ENCODE results near the gene SPHK2. TPM values are rescaled to one million over a fixed set of nuclear protein-coding genes. Genes with fewer than 3 reads are reported as not detected.

The SPHK2 gene
- total RNA-seq, 1 experiment from 2014 or later, result 19.9 TPM

- no TSS peak for BruUV-seq (replicated peaks)
- Histone ChIP-seq H3K36me3 (ENCODE audit: control insufficient read depth in 1 of 2, insufficient read depth in 2 of 2, low read length in 2 of 2) (no peaks in the 10 kb centered on the region), H3K9ac (ENCODE audit: low read length) (no peak overlapping the region), H3K79me2 (ENCODE audit: insufficient read depth, low read length) (no peaks in the 10 kb centered on the region), H3K4me2 (ENCODE audit: low read length) (peak overlapping the region; percentile 85), H3K9me2 (ENCODE audit: insufficient read depth) (no peaks in the 10 kb centered on the region), H3K9me3 (ENCODE audit: control insufficient read depth in 1 of 2, insufficient read depth in 1 of 2, low read depth in 1 of 2, low read length in 2 of 2) (no peaks in the 10 kb centered on the region), H3K27ac (ENCODE audit: low read depth, low read length) (peak overlapping the region; percentile 83), H3K27me3 (ENCODE audit: insufficient read depth, low read length) (no peaks in the 10 kb centered on the region), H4K20me1 (ENCODE audit: insufficient read depth) (no peaks in the 10 kb centered on the region), H3K4me3 (replicated peaks in 1 of 2; ENCODE audit: low read depth in 1 of 2, low read length in 2 of 2) (peak overlapping the region; percentile 55 to 58), H2AFZ (ENCODE audit: low read depth, low read length, poor library complexity, severe bottlenecking) (no peak overlapping the region), H3K4me1 (ENCODE audit: control insufficient read depth in 1 of 2, insufficient read depth in 2 of 2, low read length in 2 of 2) (peaks cover 19 to 56% of the 10 kb centered on the region in 2 experiments)
- intact Hi-C loops (cut with micrococcal nuclease), result loop anchor here (2.0 kb wide), 3 partner anchors 142 to 196 kb away; no protein-coding TSS in a partner anchor
- RAD21 ChIA-PET (ENCODE audit: low non-redundant PET in 1 of 2, low total read pairs in 2 of 2, uncharacterized antibody in 2 of 2, unreplicated experiment in 2 of 2), result interaction anchor here in 1 of 2 experiments (1.0 kb wide), 1 partner anchor 94 kb away, joined by 3 read pairs; no protein-coding TSS in a partner anchor
- no peak for ATAC-seq
- DNase-seq (ENCODE audit: low read depth, low spot score), result no peak
- TF ChIP-seq ZNF274 (IDR thresholded peaks at IDR 0.05; ENCODE audit: low read depth, low read length) (no peak), CEBPB (IDR thresholded peaks at IDR 0.05; ENCODE audit: low read depth) (no peak), EZH2 (IDR thresholded peaks at IDR 0.05) (no peak), JUND (IDR thresholded peaks at IDR 0.05) (no peak)
- POLR2A ChIA-PET, result interaction anchor here (0.7 to 2.5 kb wide), 9 partner anchors 10 to 1362 kb away, joined by 3 to 27 read pairs (median 6); partner anchors contain the start of genes DBP, FUT2, RPL18 and SPHK2
- CTCF ChIA-PET, result interaction anchor here (1.0 to 2.4 kb wide), 8 partner anchors 9 to 135 kb away, joined by 3 to 8 read pairs (median 6); partner anchors contain the start of genes FUT2, RPL18 and SPHK2
Measured at GRCh38 chr19:48646722-48647216, 27.5 kb downstream of the SPHK2 start.

- no peaks in the 10 kb centered on the region for H3K9me2 ChIP-seq (ENCODE audit: insufficient read depth)
- no peaks in the 10 kb centered on the region for H3K79me2 ChIP-seq (ENCODE audit: insufficient read depth, low read length)
- no peaks in the 10 kb centered on the region for H3K27me3 ChIP-seq (ENCODE audit: insufficient read depth, low read length)
- no peak for ATAC-seq
- no peak for DNase-seq (ENCODE audit: low read depth, low spot score)
- BruUV-seq (replicated peaks), result no TSS peak
- H3K9me3 ChIP-seq (ENCODE audit: control insufficient read depth in 1 of 2, insufficient read depth in 1 of 2, low read depth in 1 of 2, low read length in 2 of 2), result no peaks in the 10 kb centered on the region
- H3K36me3 ChIP-seq (ENCODE audit: control insufficient read depth in 1 of 2, insufficient read depth in 2 of 2, low read length in 2 of 2), result no peaks in the 10 kb centered on the region
- H3K27ac ChIP-seq (ENCODE audit: low read depth, low read length), result no peak overlapping the region
- H3K4me1 ChIP-seq (ENCODE audit: control insufficient read depth in 1 of 2, insufficient read depth in 2 of 2, low read length in 2 of 2), result peaks cover 24 to 70% of the 10 kb centered on the region in 2 experiments
- CTCF ChIA-PET, result no interaction called here
- POLR2A ChIA-PET, result no interaction called here
- H4K20me1 ChIP-seq (ENCODE audit: insufficient read depth), result no peaks in the 10 kb centered on the region
- RAD21 ChIA-PET (ENCODE audit: low non-redundant PET in 1 of 2, low total read pairs in 2 of 2, uncharacterized antibody in 2 of 2, unreplicated experiment in 2 of 2), result no interaction called here
- intact Hi-C loops (cut with micrococcal nuclease), result no loop called here
- H3K9ac ChIP-seq (ENCODE audit: low read length), result no peak overlapping the region
- H3K4me2 ChIP-seq (ENCODE audit: low read length), result no peak overlapping the region
- TF ChIP-seq ZBTB33 (IDR thresholded peaks at IDR 0.05; ENCODE audit: extremely low read depth, insufficient replicate concordance, low read length), result no peak
- H2AFZ ChIP-seq (ENCODE audit: low read depth, low read length, poor library complexity, severe bottlenecking), result no peak overlapping the region
- H3K4me3 ChIP-seq (replicated peaks in 1 of 2; ENCODE audit: low read depth in 1 of 2, low read length in 2 of 2), result no peak overlapping the region
Measured at GRCh38 chr19:48648134-48648533, 28.8 kb downstream of the SPHK2 start.
